OCI-LY7 (cell line): ENCODE results near the gene STK10.
"Not testable (repeated sequence)": the region's sequence is repeated elsewhere in the genome, so short reads cannot be mapped to it uniquely, and the experiment has no call there.

ENCODE experiments used
- CTCF ChIP-seq: fragments of 200-600 bp; sonication (generic); conservative IDR thresholded peaks from 2 replicates; pipeline ENCODE4 v1.5.1; 2014; ENCODE audit warnings: mild to moderate bottlenecking, antibody characterized with exemption, low read length, moderate library complexity, mixed read lengths
- EZH2phosphoT487 ChIP-seq: fragments of 200-600 bp; sonication (generic); IDR thresholded peaks from 2 replicates; pipeline ENCODE4 v1.6.1; 2018; ENCODE audit warnings: low read depth, borderline replicate concordance, mild to moderate bottlenecking, mixed run types, antibody characterized with exemption, low read length, moderate library complexity, mixed read lengths

DNA sequence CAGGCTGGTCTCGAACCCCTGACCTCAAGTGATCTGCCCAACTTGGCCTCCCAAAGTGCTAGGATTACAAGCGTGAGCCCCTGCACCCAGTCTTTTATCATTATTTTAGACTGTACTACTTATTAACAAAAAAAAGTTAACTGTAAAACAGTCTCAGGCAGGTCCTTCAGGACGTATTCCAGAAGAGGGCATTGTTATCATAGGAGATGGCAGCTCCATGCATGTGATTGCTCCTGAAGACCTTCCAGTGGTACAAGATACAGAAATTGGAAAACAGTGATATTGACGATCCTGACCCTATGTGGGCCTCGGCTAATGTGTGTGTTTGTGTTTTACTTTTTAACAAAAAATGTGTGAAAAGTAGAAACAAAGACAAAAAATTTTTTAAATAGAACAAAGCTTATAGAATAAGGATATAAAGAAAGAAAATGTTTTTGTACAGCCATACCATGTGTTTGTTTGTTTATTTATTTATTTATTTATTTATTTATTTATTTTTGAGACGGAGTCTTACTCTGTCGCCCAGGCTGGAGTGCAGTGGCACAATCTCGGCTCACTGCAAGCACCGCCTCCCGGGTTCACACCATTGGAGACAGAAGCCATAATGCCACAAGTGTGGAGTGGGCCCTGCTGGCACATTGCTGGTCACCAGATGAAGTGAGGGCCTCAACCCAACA is 167.8 kb downstream of the STK10 start:
- TF ChIP-seq CTCF, result 0 out of 2 replicates have a peak, but pooled peaks have one; percentile 28
- not testable (repeated sequence) for TF ChIP-seq EZH2phosphoT487
